Fibroblast of skin of left biceps (primary cell): ENCODE data around the gene MED8.
"Not testable (repeated sequence)": the region's sequence is repeated elsewhere in the genome, so short reads cannot be mapped to it uniquely, and the experiment has no call there.

ENCODE experiments used
- DNase-seq, 2 experiments: peaks; one replicate each; pipeline ENCODE4 v3.0.0-alpha.2; 2013; ENCODE audit warnings: low read depth in 2 of 2

Gene MED8

DNA sequence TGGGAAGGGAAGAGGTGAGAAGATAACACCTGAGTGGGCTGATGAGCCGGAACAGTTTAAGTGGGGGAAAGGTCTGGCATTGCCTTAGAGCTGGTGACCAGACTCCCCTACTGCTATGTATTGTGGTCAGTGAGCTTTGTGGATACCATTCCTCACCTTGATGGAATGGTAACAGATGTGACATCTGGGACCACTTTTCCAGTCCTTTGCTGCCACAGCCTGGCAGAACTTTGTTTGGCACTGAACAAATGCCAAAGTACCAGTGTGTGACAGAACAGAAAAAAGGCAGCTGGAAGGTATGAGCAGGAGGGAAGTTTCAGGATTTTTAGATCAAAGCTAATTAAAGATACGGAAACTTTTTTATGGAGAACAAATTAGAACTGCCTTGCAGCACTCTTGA lies 6.2 kb downstream of the MED8 start:
- DNase-seq, result no peak

DNA sequence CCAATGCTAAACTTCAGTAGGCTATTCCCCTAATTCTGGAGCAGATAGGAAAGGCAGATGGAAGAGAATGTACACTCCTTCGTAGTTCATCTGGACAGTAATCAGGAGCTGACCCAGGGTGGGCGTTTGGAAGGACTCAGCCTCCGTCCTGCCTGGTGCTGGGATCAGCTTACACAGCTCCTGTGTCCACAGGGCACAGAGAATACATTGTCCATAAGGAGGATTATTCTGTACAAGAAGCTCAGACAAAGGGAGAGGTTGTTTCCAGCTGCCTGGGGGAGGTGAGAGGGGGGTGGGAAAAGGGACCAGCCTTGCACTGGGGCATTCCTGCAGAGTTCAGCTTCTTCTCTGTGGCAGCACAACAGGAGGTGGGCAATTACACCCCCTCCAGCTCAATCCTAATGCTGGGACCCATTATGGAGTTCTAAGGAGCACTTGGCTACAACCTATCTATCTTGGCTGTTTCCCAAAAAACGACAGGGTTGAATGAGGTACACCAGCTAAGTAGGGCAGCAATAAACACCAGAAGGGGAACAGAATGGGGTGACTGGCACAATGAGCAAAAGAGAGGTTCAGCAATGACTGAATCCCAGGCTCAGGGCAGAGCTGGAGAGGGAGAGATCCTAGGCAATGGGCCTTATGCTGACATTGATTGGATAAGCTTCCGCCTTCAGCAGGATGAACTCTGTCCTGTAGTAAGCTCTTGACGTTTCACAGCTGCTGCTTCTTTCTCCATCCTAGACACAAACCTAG lies 7.4 kb downstream of the MED8 start:
- no peak for DNase-seq

DNA sequence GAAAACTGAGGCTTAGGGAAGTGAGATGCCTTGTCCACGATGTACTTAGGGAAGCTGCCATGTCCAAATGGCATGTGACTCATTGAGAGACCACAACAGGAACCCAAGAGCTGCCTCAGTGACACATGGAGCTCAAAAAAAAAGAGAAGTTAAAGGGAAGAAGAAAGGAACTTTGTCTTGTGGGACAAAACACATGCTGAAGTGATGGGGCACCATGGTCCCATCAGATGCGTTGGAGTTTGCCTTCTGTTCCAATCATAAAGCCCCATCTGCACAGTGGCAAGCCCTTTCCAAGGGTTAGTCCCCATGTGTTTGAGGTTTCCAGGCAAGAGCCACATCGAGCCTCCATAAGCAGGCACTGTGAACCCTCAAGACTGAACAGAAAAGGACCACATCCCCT lies 8.0 kb downstream of the MED8 start:
- DNase-seq, result no peak

DNA sequence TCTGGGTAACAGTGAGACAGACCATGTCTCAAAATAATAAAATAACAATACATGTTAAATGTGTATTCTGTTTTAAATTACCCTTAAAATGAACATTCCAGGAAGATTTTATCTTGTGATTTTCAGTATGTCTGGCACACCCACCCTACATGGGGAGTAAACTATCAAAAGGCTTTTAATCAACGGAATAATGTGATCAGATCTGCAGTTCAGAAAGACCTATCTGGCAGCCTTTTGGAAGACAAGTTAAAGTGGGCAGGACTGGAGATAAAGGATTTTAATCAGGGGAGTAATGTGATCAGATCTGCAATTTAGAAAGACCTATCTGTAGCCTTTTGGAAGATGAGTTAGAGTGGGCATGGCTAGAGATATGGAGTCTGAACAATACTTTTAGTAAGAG lies 10.1 kb downstream of the MED8 start:
- DNase-seq, result no peak

DNA sequence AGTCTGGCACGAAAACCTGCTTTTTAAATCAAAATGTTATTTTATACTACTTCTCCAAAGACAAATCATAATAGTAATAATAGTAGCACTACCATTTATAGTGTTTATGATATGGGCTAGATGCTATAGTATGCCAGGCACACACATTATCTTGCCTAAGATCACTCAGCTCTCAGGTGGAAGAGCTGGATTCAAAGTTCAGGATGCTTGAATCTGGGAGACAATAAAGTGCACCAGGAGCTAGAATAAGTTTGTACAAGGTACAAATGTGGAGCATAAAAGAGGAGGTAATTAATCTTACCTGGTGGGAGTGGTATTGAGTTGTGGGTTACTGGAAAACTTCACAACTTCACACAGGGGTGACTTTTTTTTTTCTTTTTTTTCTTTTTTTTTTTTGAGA lies 11.8 kb downstream of the MED8 start:
- no peak for DNase-seq

DNA sequence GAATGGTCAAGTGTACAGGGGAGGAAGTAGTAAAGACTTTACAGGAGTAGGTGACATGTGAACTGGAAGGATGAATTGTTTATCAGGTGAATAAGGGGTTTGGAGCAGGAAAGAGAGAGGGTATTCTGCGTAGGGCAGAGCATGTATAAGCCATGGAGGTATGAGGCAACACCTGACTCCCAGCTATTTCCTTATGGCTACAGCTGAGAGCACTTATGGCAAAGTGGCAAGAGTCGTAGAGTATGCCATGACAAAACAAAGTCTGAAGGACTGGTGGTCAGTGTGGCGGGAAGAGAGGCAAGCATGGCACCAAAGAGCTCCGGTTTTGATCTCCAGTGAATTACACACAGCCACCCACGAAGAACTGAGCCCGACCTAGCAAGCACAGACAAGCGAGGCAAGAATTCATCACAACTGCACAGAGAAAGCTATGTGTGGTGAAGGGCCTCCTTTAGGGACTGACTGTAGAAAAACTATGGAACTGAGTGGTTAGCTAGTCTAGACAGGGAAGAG lies 12.8 kb downstream of the MED8 start:
- DNase-seq, result no peak

DNA sequence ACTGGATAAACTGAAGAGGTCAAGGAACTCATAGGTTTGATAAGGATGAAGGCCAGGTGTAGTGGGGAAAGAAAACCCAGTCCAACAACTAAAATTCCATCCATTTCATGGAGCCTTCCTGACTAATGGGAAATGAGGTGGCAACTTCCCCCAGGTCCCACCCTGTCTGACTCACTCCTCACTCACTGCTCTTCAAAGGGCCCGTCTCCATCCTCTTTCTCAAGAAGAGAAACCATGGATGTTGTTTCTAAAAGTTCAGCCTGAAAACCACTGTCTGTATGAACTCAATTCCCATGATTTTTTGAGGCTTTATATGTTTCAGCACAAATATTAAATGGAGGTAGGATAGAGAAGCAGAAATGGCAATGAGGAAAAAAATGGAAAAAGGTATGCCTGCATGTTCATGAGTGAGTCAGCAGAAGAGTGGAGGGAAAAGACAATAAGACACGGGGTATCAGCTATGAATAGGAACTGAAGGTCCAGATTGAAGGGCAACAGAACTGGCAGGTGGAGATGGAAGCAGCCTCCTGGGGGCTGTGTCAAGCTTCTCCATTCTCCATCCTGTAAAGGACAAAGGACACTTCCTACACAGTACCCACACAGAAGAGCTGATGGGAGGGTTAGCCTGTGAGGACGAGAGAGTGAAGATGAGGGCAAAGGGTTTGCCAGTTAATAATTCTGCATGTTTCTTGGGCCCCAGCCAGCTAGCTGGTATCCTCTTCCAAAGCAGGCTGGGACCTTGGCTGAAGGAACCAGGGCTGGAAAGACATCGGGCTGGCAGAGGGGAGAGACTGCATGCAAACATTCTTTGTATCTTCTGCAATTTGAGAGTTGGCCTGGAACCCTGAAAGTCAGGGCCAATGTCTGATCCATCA lies 16.3 kb downstream of the MED8 start:
- DNase-seq, result peak in 1 of 2 experiments; percentile 24

DNA sequence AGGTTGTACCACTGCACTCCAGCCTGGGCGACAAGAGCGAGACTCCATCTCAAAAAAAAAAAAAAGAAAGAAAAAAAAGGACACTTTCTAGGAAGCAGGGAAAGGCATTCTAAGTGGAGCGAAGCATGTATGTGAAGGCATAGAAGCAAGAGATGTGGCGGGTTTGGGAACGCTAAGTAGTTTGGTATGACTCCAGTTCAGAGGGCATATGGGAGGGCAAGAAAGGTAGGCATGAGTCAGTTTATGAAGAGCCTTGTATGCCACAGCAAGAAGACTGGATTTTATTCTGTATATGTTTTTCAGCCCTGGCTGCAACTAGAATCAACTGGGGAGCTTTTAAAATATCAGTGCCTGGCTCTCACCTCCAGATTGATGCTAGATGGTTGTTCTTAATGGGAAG lies 17.4 kb downstream of the MED8 start:
- DNase-seq, result no peak

DNA sequence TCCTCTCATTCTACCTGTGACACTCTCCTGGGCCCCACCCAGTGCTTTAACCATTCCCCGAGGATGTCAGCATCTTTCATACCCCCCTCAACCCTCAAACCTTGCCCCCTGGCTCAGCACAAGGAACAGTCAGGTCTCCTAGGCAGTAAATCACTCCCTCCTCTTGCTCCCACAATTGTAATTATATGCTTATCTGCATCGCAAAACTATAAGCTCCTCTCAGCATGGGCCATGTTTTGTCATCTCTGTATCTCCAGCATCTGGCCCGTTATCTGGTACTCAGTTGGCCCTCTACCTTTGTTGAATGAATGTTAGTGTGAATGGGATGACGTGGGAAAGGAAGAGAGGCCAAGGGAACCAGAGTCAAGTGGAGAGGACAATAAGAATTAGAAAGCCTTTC lies 19.0 kb downstream of the MED8 start:
- DNase-seq, result no peak

DNA sequence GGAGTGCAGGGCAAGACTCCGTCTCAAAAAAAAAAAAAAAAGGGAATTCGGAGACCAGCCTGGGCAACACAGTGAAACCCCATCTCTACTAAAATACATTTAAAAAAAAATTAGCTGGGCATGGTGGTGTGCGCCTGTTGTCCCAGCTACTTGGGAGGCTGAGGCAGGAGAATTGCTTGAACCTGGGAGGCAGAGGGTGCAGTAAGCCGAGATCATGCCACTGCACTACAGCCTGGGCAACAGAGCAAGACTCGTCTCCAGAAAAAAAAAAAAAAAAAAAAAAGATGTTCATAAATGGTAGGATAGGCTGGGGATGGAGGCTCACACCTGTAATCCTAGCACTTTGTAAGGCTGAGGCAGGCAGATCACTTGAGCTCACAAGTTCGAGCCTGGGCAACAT lies 19.8 kb downstream of the MED8 start:
- DNase-seq, result not testable (repeated sequence)

DNA sequence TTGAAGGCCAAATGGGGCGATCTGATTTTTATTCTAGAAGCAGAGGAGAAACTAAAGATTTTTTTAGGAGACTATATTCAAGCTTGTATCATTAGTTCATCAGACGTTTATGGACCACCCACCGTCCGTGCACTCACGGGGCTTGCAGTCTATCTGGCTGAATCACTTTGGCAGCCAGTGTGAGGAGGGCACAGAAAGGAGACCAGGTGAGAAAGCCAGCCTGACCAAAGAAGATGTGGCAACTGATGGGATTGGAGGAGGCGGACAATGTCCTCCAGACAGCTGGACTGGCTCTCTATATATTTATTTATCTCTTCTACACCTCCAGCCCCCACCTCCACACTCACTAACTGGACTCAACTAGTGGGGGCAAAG lies 21.0 kb downstream of the MED8 start:
- DNase-seq, result no peak

DNA sequence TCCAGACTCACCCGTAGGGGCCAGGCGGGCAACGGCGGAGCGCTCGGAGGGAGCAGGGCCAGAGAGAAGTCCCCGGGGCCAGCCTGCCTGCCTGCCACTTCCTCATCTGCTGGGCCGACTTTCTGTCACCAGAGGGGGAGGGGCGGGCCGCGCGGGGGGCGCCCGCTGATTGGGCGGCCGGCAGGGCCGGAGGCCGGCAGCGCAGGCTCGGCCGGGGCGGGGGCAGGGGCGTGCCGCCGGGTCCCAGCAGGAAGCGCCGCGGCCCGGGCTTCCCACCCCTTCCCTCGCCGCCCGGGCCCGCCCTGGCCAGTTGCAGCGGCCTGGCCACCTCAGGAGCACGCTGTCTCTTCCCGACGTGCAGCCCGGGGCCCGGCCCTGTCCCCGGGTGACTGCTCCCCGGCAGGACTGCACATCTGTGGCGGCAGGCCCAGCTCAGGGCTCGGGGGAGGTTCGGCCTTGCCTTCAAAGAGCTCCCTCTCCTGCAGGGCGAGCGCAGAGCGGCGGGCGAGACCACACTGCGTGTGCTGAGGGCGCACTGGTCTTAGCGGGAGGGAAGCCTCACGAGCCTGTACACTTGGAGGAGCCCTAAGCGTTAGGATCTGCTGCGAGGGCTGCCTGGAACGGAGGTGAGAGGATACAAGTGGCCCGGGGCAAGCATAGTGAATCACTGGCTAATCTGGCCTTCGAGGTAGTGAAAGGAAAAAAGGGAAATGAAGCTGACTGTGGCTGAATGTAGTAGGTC lies 21.5 kb downstream of the MED8 start, which contains the start of gene ELOVL1:
ELOVL1 (minus strand) TSS at position 108 of the 742 bp plus-strand sequence. CDS start 2,402 bp downstream, outside the sequence.
- peak; percentile 42 to 47 for DNase-seq

DNA sequence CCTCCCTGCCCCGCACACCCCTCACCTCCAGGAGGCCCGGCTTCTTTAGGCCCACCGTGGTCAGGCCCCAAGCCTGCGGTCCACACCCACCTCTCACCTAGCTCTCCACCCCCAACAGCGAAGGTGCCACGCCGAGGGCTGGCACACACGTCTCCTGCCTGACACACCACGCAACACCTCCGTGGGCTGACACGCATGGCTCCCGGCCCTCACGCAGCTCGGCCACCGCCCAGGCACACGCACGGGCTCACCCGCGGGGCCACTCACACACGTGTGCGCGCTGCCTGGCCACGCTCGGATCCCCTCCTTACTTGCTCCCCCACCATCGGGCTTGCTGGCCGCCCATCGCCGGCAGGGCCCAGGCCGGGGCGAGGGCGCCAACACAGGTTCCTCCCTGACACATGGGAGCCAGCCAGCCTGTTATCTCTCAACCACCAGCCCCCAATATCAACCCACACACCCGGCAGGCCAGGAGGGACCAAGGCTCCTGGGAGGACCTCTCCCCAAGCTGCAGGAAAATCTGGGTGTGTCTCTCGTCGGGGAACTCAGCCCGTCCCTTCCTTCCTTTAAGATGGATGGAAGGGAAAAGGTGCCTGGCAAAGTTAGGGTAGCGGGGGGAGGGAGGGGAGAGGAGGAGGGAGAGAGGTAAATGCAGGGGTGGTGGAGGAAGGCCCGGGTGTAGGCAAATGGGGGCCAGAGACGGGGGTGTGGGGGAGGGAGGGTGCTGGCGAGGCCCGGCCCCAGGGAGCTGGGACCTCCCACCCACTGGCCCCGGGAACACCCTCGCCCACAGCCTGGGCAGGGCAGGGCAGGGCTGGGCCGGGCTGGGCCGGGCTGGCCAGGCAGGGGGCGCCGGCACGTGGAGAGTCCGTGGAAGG lies 22.3 kb downstream of the MED8 start:
- DNase-seq, result no peak

DNA sequence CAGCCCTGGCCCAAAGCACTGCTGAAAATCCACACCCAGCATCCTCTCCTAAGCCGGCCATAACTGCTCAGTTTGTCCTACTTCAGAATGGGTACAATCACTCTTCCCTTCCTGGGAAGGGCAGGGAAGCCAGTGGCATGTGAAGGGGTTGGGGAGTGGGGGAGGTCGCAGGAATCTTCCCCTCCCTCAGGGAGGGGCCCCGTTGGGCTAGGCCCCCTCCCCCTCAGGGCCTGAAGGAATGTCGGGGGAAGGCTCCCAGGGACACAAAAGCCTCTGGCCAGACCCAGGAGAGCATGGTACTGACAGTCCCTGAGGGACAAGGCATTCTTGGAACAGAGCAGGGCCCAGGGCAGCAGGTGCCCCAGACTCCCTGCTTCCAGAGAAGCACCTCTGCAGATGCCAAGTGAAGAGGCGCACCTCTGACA lies 23.0 kb downstream of the MED8 start:
- no peak for DNase-seq

DNA sequence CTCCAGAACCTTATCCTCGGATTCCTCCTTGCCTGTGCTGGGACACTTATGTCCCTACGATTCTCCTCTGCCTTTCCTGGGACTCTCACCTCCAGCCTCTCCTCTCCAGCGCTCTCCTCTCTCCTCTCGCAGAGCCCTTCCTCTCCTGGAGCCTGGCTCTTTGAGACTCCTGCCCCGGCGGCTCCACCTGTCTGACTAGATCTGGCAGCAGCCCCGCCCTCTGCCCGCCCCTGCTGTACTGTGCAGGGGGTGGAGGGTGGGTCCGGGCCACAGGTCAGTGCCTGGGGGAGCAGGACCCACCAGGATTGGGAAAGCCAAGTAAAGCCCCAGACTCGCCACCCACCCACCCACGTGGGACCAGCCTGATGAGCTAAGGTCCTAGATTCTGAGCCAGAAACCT lies 23.4 kb downstream of the MED8 start:
- DNase-seq, result no peak

DNA sequence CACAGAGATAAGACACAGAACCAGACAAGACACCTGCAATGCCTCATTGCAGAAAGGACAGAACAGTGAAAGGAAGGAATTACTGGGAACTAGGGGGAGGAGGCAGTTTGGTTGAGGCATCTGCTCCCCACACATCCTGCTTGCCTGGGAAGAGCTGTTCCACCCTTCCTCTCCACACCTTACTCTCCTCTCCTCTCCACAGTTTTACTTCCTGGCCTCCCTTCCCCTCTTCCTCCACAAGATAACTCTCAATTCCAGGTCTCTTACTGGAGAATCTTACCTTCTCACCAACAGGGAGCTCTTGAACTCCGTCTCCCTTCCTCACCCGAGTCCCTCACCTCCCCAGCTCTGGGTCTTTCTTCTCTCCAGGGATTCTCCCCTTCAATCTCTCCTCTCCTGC lies 23.9 kb downstream of the MED8 start:
- DNase-seq, result no peak

DNA sequence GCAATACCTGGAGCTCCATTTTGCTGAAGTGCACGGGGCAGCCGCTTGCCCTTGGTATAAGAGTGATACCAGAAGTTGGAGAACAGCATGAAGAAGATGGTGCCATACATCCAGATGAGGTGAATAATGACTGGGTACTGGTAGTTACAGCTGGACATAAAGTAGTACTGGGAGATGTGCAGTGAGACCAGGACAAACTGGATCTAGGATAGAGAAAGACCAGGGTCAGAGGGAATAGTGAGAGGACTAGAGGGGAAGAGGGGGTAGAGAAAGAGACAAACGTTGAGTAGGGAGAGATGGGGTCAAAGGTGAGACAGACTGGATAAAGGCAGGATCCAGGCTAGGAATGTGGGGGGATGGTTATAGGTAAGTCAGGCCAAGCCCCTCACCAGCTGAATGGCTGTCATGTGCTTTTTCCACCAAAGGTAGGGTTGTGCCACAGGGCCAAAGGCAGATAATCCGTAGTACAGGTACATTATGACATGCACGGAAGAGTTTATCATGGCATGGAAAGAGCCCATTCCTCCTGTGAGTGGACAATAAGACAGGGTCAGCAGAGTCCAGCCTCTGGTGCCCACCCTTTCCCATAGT lies 25.6 kb downstream of the MED8 start:
- DNase-seq, result no peak

DNA sequence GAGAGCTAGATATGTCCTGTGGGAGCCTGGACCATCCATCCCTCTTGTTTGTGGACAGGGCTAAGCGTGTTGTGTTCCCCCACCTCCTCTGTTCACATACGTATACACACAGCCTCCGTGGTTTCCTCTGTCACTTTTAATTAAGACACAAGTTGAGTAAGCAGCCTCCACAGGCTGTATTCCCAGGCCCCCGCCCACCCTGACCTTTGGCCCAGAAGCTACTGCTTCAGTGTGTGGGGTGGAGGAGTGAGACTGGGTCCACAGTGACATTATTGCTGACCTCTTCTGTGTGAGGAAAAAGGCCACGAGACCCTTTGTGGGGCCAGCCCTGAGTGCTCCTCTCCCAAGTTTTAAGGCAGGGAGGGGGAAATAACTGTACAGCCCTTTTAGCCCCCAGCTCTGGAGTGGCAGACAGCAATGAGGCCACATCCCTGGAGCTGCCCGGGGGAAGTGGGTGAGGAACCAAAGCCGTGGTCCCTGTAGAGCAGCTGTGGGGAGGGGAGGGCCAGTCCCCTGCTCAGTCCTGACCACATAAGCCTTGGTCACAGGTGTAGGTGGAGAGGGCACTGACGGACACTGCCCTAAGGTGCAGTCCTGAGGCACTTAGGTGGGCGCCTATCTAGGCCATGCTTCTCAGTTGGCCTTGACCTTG lies 26.2 kb downstream of the MED8 start:
- DNase-seq, result no peak

DNA sequence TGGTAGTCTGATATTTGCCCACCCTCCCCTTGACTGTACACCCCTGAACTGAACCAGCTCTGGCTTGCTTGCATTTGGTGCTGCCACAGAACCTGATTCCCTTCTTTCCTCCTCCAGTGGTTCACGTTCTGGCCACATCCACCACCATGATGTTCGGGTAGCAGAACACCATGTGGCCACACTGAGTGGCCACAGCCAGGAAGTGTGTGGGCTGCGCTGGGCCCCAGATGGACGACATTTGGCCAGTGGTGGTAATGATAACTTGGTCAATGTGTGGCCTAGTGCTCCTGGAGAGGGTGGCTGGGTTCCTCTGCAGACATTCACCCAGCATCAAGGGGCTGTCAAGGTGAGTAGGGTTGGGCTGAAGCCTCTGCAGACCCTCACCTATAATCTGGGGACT lies 29.0 kb downstream of the MED8 start:
- no peak for DNase-seq

DNA sequence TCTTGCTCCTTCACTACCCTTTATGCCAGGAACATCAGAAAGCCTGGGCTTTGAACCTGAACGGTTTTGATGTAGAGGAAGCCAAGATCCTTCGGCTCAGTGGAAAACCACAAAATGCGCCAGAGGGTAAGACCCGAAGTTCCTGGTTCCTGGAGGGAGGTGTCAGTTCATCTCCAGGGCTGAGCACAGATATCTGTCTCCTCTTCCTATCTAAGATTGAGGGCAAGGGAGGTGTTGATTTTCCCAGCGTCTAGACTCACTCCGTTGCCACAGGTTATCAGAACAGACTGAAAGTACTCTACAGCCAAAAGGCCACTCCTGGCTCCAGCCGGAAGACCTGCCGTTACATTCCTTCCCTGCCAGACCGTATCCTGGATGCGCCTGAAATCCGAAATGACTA lies 29.9 kb downstream of the MED8 start:
- DNase-seq, result no peak
